NCI-H82 (cell line): ENCODE measurements around the gene ZDHHC1.

Source experiments
- DNase-seq: peaks from one replicate; lab custom pipeline; 2025; lab: John Stamatoyannopoulos, UW

Gene ZDHHC1

DNA sequence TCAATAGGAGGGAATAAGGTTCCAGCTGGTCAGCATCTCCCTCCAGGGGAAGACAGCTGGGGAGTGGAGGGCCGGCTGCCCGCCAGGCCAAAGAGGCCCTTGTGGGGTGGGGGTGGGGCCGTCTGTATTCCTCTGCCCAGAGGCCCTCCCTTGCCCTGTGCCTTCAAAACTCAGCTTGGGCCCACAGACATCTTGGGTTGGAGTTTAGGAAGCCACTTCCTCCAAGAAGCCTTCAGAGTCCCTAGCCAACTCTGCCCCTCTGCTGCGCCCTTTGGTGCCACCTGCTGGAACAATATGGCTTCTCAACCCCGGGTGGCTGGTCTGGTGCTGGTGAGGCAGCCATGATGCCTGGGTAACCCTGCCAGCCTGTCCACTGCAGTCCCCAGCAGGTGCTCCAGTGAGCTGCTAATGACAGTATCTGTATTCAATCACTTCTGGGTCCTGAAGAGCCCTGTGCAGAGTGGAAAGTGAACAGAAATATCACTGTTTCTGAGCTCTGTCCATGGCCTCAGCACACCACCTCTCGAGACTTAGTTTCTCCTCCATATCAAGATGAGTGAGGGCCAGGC is 31.3 kb upstream of the ZDHHC1 start:
- peak; percentile 74 for DNase-seq

DNA sequence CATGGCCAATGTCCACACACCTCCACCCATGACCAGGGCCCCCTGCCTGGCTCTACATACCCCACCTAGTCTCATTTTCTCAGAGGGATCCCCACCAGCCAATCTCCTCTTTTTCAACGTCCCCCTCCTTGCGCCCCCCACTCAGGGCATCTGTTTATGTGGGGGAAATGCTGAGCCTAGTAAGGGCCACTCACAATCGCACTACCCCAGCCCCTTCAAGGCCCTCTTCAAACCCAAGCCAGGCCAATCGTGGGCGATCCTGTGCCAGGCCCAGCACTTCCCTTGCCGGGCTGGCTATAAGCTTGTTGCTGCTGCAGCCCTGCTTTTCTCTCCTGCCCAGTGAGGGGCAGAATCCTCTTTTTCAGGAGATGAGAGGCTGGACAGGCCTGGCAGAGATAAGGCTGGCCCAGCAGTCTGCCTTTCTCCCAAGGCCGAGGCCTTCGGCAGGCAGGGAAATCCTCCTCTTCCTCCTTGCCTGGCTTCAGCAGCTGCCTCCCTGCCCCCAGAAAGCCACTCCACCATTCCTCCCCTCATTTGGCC is 30.8 kb upstream of the ZDHHC1 start:
- no peak for DNase-seq

DNA sequence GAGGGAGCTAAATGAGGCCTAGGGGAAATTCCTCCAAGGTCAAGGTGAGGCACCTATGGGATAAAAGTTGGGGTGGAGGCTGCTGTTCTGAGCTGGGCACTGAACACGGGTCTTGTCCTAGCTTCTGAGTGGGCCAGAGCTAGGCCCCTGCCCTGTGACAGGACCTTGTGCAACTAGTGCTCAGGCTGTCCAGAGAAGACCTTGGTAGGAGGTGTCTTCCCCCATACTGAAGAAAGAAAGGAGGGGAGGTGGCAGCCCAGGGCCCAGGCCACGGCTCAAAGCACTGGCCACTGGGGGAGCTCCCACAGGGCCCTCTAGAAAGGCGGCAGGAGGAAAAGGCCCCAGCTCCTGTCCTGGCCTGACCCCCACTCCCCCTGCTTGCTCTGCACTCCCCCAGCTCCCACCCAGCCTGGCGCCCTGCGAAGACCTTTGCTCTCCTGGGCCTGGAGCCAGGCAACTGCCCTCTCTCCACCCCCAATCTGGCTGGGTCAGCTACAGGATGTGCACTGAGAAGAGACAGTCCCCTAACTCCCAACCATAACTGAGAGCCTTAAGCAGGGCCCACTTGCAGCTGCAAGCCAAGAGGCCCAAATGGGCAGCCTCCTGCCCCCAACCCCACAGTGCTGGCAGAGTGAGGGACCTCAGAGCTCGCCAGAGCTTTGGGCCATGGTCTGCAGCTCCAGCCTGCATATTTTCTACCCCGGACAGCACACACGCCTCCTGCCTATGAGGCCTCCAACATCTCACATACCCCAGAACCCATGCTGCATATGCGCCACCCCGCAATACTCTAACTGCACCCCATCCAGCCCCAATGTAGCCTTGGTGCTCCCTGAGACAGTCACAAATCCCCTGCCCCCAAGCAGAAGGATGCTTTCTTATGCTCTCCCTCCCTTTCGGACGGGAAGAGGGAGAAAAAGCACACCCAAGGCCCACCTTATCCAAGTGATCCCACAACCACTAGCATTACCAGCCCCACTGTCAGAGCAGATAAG is 29.9 kb upstream of the ZDHHC1 start:
- DNase-seq: no peak

DNA sequence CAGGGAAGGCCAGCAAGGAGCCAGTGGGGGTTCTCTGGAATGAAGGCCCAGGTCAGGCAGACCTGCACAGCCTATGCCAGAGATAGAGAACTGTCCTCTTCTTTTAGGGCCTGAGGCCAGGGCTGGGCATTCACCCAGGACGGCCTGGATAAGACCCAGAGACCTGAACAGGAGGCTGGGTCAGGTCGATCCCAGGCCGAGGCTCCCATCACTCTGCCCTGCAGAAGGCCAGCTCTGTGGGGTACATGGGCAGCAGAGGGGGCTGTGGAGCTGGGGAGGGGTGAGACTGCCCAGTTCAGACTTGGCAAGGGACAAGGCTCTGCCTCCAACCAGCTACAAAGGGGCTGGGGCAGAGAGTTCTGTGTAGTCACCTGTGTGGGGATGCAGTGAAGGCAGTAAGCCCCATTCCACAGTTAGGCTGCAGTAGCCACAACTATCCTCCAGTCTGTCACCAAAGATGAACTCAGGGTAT is 29.2 kb upstream of the ZDHHC1 start:
- no peak for DNase-seq

DNA sequence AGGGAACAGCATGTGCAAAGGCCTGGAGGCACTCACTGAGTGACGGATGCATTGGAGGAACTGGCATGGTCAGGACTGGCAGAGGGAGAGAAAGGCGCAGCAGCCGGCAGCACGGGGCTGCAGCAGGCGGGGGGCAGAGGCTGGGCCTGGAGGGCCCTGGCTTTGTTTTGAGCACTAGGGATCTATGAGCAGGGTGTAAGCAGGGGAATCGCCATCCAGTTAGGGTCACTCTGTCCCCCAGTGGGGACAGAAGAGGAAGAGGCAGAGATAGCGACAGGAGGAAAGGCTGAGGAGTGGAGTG is 28.8 kb upstream of the ZDHHC1 start:
- no peak for DNase-seq

DNA sequence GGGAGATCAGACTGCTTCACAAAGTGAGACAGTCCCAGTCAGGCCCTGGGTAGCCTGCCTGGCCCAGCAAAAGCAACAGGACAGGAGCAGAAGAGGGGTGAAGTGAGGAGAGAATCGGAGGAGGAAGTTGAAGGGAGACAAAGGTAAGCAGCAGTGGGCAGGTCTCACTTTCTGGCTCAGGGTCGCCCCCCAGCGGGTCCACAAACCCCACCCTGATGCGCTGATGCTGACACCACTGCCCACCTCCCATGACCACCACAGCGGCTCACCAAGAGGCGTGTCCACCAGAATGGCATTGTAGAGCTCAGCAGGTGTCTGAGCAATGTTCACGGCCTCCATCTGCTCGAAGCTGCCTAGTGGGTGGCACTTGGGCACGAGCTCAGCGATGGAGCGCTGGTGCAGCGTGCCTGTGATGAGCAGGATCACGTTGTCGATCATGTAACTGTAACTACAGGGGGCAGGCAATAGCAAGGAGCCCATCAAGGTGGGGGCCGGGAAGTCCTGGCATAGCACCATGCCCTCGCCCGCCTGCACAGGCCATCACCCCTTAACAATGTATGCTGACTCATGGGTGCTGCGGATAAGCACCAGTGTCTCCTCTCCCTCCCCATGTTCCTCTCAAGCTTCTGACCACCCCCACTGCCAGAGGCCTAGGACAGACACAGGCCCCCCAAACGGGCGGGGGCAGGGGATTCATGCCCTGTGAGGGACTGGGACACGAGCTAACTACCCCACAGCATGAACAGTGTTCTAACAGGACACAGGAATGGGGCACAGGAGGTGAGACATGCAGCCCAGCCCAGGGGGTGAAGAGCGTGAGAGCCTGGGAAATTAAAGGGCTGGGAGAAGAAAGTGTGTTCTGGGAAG is 28.2 kb upstream of the ZDHHC1 start:
- DNase-seq: no peak

DNA sequence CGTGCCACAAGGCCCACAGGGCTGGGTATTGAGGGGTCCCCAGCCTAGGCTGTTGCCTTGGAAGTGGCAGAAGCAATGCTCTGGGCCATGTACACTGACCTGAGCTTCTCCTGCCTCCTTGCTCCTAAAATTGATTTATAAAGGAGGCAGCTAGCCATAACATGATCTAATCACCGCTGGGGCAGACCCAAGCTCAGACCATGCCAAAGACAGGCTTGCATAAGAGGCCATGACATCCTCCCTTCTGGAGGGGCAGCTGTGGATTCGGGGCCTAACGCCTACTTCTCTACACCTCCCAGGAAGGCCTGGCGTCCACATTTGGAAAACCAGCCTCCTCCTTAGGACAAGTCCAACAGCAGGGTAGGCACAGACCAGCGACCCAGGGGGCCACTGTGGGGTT is 27.0 kb upstream of the ZDHHC1 start:
- no peak for DNase-seq

DNA sequence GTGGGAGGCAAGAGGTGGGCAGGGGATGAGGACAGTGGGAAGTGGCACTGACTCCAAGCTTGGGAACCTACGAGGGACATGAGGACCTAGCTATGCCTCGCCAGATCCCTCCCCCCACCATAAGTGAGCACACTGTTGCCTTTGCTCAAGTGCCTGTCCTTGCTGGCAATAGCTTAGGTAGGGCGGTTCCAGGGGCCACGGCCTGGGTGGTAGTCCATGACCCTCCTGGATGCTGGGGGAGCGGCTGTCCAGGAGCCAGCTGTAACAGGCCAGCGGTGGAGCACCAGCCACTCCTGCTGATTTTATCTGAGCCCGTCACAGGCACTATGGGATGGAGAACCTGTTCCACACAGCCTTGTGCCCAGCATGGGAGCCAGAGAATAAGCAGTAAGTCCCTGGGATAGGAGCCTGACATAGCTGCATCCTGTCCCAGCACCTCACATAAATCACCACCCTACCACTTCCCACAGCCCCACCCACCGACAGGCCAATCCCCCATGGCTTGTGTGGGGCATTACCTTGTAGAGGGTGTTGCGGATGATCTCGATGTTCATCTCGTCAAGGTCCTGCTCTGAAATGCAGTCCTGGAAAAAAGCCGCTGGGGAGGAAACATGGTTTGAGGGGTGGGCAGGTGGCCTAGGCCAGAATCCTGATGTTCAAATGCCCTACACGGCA is 26.4 kb upstream of the ZDHHC1 start:
- DNase-seq: no peak

DNA sequence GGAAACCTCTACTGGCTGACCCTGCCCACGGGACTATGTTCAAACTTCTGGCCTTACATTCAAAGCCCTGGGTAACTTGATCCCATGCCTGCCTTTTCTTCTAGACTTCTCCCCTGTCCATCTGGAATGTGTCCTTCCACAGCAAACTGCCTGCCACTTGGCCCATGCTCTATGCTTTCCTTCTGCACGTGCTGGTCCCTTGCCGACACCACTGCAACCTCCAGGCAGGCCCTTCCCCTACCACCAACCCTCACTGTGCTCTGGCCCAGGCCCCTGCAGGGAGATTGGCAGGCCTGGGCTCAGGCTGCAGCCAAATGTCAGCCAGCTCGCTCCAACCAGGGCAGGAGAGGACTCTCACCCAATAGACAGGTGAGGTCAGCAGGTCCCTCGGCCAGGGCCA is 25.6 kb upstream of the ZDHHC1 start:
- no peak for DNase-seq

DNA sequence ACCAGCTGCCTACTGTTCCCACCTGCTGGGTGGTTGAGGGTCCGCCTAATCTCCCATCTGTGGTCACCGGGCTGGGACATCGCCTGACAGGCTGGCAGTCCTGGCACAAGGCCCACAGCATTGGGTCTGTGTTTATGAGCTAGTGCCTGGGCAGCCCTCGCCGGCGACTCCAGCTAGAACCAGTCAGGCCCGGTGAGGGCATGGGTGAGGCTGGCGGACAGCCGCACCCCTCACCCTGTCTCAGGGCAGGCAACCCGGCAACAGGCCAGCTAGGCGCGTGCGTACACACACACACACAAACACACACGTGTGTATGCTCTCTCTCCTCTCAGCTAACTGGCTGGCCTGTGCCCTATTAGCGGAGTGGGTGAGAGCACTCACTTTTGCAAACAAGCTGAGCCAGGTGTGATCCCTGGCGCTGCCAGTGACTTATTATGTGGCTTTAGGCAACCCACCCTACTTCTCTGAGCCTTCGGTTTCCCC is 25.0 kb upstream of the ZDHHC1 start:
- peak; percentile 45 for DNase-seq

DNA sequence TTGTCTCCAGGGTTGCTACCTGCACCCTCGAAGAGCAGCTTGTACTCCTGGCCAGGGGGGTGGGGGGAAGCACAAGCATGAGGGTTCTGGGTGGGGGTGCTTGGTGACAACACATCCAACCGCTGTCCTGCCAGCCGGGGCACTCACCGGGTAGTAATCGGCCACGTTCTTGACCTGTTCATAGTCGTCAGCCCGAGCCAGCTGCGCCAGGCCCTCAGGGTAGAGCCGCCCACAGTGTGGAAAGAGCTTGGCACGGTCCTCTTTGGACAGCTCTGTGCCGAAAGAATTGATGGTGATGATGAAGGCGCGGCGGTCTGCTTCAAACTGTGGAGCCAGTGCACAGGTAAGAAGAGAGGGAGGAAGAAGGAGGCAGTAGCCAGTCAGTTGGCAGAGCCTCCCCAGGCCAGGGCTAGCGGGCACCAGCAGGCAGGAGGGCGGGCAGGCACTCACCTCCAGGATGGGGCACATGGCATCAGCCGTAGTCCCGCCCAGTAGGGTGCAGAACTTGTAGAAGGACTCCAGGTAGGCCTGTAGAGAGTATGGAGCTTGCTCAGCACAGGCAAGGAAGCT is 22.6 kb upstream of the ZDHHC1 start:
- DNase-seq: no peak

DNA sequence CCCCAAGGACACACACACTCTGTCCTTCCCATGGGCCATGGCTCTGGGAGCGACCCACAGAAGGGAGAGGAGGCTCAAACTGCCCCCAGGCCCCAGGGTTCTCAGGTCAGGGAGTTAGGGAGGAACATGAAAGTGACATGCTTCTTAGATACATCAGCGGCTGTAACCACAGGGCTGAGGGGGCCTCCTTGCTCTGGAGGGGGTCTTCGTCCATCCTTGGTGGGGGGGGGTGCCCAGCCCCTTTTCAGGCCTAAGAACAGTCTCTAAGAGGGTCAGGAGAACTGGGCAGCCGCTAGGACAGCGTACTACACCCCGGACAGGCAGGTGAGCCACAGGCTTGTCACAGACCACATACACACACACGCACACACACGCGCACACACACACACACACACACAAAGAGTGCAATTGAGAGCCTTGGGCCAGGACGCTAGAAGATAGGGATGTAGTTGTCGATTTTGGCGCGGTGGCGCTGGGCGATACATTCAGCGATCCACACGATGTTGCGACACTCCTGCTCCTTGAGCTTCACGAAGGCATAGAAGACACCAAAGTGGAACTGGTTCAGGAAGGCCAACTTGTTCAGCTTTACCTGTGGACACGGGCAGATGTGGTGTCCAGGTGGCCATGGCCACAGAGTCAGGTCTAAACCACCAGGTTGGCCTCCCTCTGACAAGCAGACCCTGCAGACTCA is 22.0 kb upstream of the ZDHHC1 start:
- no peak for DNase-seq

DNA sequence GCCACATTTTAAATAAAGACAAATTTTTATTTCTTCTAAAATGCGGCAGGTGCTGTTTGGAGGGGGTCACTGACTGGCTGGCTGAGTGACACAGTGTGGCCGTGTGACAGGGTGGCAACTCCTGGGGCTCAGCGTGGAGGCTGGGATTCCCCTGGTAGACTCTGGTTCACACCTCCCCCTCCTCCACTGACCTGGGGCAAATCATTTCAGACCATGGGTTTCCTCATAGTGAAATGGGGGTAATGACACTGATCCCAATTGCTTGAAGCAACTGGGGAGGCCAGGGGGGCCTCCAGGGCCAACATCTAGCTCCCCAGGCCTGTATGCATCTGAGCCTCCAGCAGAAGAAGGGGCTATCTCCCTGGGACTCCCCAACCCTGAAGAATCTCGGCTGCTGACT is 21.2 kb upstream of the ZDHHC1 start:
- DNase-seq: no peak

DNA sequence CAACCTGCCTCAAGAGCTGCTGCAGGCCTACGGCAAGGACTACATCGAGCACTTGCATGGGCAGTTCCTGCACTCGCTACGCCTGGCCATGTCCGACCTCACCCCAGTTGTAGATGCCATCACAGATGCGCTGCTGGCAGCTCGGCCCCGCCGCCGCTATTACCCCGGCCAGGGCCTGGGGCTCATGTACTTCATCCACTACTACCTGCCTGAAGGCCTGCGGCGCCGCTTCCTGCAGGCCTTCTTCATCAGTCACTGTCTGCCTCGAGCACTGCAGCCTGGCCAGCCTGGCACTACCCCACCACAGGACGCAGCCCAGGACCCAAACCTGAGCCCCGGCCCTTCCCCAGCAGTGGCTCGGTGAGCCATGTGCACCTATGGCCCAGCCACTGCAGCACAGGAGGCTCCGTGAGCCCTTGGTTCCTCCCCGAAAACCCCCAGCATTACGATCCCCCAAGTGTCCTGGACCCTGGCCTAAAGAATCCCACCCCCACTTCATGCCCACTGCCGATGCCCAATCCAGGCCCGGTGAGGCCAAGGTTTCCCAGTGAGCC is 20.4 kb upstream of the ZDHHC1 start:
- DNase-seq: no peak

DNA sequence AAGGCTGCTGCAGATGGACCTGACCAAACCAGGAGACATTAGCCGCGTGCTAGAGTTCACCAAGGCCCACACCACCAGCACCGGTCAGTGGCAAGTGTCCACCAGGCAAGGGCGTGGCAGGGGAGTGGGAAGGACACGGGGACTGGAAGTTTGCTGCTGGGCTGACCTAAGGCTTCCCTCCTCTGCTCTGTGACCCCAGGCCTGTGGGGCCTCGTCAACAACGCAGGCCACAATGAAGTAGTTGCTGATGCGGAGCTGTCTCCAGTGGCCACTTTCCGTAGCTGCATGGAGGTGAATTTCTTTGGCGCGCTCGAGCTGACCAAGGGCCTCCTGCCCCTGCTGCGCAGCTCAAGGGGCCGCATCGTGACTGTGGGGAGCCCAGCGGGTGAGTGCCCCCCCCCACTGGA is 19.5 kb upstream of the ZDHHC1 start:
- peak; percentile 15 for DNase-seq

DNA sequence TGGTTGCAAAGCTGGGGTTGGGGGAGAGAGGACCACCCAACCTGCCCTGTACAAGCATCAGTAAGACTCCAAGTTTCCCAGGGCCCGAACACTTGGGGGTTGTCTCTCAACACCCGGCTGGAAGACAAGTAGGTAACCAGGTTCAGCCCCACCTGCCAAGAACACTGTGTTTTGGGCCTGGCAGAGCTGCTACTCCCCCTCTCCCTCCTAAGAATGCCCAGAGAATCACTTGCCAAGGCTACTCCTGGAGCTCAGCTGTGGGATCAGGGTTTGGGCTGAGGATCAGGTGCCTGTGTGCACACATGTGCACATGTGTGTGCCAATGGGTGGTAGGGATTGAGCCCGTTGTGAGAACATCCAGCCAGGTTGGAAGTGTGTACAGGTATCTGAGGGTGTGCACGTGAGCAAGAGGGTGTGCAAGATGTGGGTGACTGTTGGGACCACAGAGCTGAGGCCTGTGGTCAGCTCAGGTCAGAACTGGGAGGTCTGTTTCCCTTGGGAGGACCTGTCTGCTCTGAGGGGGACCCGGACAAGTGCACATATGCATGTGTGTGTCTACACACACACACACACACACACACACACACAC is 16.9 kb upstream of the ZDHHC1 start:
- no peak for DNase-seq

DNA sequence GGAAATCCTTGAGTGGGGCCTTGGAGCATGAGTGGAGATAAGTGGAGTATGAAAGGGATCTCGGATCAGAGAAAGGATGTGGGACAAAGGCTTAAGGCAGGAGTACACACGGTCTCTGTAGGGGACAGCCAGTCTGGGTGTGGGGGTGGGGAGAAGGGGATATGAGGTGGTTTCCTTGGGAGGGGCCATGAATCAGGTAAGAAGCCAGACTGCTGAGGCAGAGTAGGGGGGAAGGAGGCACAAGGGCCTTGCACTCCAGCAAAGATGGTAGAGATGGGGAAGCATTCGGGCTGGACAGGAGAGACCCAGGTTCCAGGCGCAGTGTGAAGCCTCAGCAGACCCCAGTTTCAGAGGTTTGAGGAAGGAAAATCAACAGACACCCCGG is 16.2 kb upstream of the ZDHHC1 start:
- no peak for DNase-seq

DNA sequence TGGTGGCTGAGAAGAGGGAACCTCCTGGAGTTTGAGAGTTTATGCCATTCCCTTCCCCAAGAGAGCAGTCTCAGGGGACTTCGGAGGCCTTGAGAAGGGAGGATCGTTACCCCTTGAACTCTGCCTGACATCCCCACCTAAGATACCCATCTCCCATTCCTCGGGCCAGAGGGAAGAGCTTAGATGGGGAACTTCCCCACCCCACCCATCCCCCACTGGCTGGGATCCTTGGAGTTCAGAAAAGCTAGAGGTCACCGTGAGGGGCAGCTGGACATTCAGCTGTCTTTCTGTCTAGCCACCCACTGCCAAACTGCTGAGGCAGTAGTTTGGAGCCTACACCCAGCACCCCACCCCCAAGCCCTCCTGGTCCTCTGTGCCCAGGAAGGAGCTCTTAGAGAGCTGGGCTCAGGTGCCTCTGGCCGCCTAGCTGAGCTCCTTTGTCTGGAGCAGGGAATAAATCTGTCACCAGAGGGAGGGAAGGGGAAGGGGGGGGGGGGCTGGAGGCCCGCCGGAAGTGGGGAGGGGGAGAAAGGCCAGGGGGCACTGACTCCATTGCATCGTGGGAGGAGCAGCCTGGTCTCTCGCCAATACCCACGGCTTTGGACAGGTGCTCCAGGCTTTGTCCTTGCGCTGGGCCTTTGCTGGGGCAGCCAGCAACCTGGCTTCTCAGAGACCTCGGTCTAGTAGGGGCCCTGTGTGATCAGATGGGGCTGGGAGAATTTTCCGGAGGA is 15.7 kb upstream of the ZDHHC1 start:
- peak; percentile 86 for DNase-seq
